HG03039 (cell line): ENCODE data around the gene HTT-AS.
A peak's percentile ranks its signal among the peaks of the same experiment; 100 is the strongest.

Experiments
- ATAC-seq: cut with Tn5 transposase; IDR thresholded peaks from one replicate; pipeline ENCODE4 v1.9.1; 2021; ENCODE audit warnings: mild to moderate bottlenecking, moderate library complexity; ENCODE audit not compliant: unreplicated experiment

HTT-AS gene

GRCh38 chr4:3091464-3091863 lies 17.1 kb upstream of the HTT-AS start:
- ATAC-seq, result no peak

- ATAC-seq, result no peak
Measured at GRCh38 chr4:3087115-3087797, 12.9 kb upstream of the HTT-AS start.

- ATAC-seq, result no peak
Measured at GRCh38 chr4:3085948-3086670, 11.8 kb upstream of the HTT-AS start.

GRCh38 chr4:3083732-3084131 lies 9.4 kb upstream of the HTT-AS start:
- no peak for ATAC-seq

GRCh38 chr4:3082925-3083515 lies 8.7 kb upstream of the HTT-AS start:
- no peak for ATAC-seq

GRCh38 chr4:3079694-3080123 lies 5.4 kb upstream of the HTT-AS start:
- ATAC-seq, result no peak

GRCh38 chr4:3077796-3078195 lies 3.5 kb upstream of the HTT-AS start:
- no peak for ATAC-seq

- ATAC-seq, result no peak
Measured at GRCh38 chr4:3075652-3075981, 1.3 kb upstream of the HTT-AS start.

- ATAC-seq, result no peak
Measured at GRCh38 chr4:3074846-3075651, 711 bp upstream of the HTT-AS start.

- ATAC-seq, result peak; percentile 24
Measured at GRCh38 chr4:3073158-3074077, 920 bp downstream of the HTT-AS start.

GRCh38 chr4:3071811-3072210 lies 2.5 kb downstream of the HTT-AS start:
- no peak for ATAC-seq

GRCh38 chr4:3070709-3071500 lies 3.4 kb downstream of the HTT-AS start:
- no peak for ATAC-seq

GRCh38 chr4:3069661-3070199 lies 4.6 kb downstream of the HTT-AS start:
- no peak for ATAC-seq

- no peak for ATAC-seq
Measured at GRCh38 chr4:3067473-3068001, 6.8 kb downstream of the HTT-AS start.

- no peak for ATAC-seq
Measured at GRCh38 chr4:3066836-3067400, 7.4 kb downstream of the HTT-AS start.

- no peak for ATAC-seq
Measured at GRCh38 chr4:3065551-3065950, 8.8 kb downstream of the HTT-AS start.

- ATAC-seq, result no peak
Measured at GRCh38 chr4:3062471-3062870, 11.9 kb downstream of the HTT-AS start.

- ATAC-seq, result no peak
Measured at GRCh38 chr4:3060946-3061345, 13.4 kb downstream of the HTT-AS start.

GRCh38 chr4:3059943-3060342 lies 14.4 kb downstream of the HTT-AS start:
- ATAC-seq, result no peak
